GM12878 (cell line): Measurements from ENCODE around the gene BLCAP. TPM values are rescaled to one million over a fixed set of nuclear protein-coding genes. Genes with fewer than 3 reads are reported as not detected.

Experiments
- ATAC-seq: fragments of 200-7000 bp; cut with Tn5 transposase; 3 replicates; pipeline ENCODE4 v1.9.1; 2020; ENCODE audit warnings: mild to moderate bottlenecking, moderate library complexity
- BruUV-seq: library from RNA; stranded (reverse); fragments of 400-500 nt; replicated peaks from 2 replicates; lab custom pipeline; 2021; lab: Mats Ljungman, UMichigan
- CTCF ChIA-PET: fragments of 300-600 bp; sonication (Branson Sonifier 250); formaldehyde crosslinking; extraction: SDS; loops from one replicate; lab custom pipeline; 2021; ENCODE audit warnings: inconsistent platforms; lab: Yijun Ruan, JAX
- POLR2A ChIA-PET: fragments of 350-600 bp; formaldehyde crosslinking; extraction: SDS; loops from one replicate; lab custom pipeline; 2021; ENCODE audit warnings: inconsistent platforms; lab: Charles Lee
- RAD21 ChIA-PET: fragments of 300-600 bp; sonication (Branson Sonifier 250); formaldehyde crosslinking; loops from one replicate; lab custom pipeline; 2023; ENCODE audit warnings: antibody characterized with exemption; ENCODE audit not compliant: unreplicated experiment; lab: Charles Lee
- SMC1A ChIA-PET: fragments of 300-600 bp; sonication (Branson Sonifier 250); formaldehyde crosslinking; loops from one replicate; lab custom pipeline; 2023; ENCODE audit not compliant: unreplicated experiment, uncharacterized antibody; lab: Charles Lee
- DNase-seq: peaks from one replicate; pipeline ENCODE4 v3.0.0-alpha.2; 2011; ENCODE audit warnings: low read depth, low spot score
- FAIRE-seq: peaks from 3 replicates; lab custom pipeline; 2011; peaks lifted over from hg19 to GRCh38; lab: Jason Lieb, UNC
- H2AFZ ChIP-seq: 2 replicates; pipeline ENCODE4 v1.6.0; 2011; ENCODE audit warnings: low read depth, low read length, control low read depth; ENCODE audit not compliant: control insufficient read depth
- H3K27ac ChIP-seq: 2 replicates; pipeline ENCODE4 v1.5.1; 2011; ENCODE audit warnings: control low read depth; ENCODE audit not compliant: control insufficient read depth, insufficient read depth
- H3K27me3 ChIP-seq, 2 experiments: replicated peaks in 1 of 2; 2 replicates each; pipeline versions ENCODE4 v1.6.0 to v1.6.1; 2011; ENCODE audit warnings: low read length in 1 of 2; ENCODE audit not compliant: control insufficient read depth in 2 of 2, insufficient read depth in 2 of 2
- H3K36me3 ChIP-seq, 2 experiments: 2 replicates each; pipeline ENCODE4 v1.5.1; 2011; ENCODE audit warnings: low read length in 1 of 2; ENCODE audit not compliant: control insufficient read depth in 2 of 2, insufficient read depth in 2 of 2
- H3K4me1 ChIP-seq: 2 replicates; pipeline ENCODE4 v1.6.1; 2011; ENCODE audit warnings: mild to moderate bottlenecking, low read length, moderate library complexity, mixed read lengths; ENCODE audit not compliant: control insufficient read depth, insufficient read depth
- H3K4me2 ChIP-seq: 2 replicates; pipeline ENCODE4 v1.6.0; 2011; ENCODE audit warnings: control low read depth; ENCODE audit not compliant: control insufficient read depth, insufficient read depth
- H3K4me3 ChIP-seq: fragments of 200-600 bp; sonication (generic); 2 replicates; pipeline ENCODE4 v1.5.1; 2016
- H3K79me2 ChIP-seq: 2 replicates; pipeline ENCODE4 v1.6.0; 2011; ENCODE audit warnings: low read length; ENCODE audit not compliant: control insufficient read depth, insufficient read depth
- H3K9ac ChIP-seq: 2 replicates; pipeline ENCODE4 v1.8.0; 2011; ENCODE audit warnings: low read length, control low read depth, mixed read lengths; ENCODE audit not compliant: control insufficient read depth, insufficient read depth
- H3K9me3 ChIP-seq: replicated peaks from 3 replicates; pipeline ENCODE4 v1.5.1; 2011; ENCODE audit warnings: mild to moderate bottlenecking, low read length; ENCODE audit not compliant: control insufficient read depth, insufficient read depth
- H4K20me1 ChIP-seq: 2 replicates; pipeline ENCODE4 v1.6.0; 2011; ENCODE audit not compliant: control insufficient read depth, insufficient read depth
- BMI1 ChIP-seq: fragments of 450-650 bp; IDR thresholded peaks from 2 replicates; pipeline ENCODE4 v1.6.1; 2016; ENCODE audit warnings: mild to moderate bottlenecking, moderate library complexity, borderline replicate concordance
- CBFB ChIP-seq: IDR thresholded peaks from 2 replicates; pipeline ENCODE4 v1.6.1; 2016; ENCODE audit warnings: antibody characterized with exemption, low read depth
- GABPA ChIP-seq: IDR thresholded peaks from 2 replicates; pipeline ENCODE4 v1.6.1; 2014; ENCODE audit warnings: antibody characterized with exemption, low read depth, mild to moderate bottlenecking, inconsistent platforms
- KAT2A ChIP-seq: conservative IDR thresholded peaks from 2 replicates; pipeline ENCODE4 v1.6.1; 2011; ENCODE audit warnings: low read depth, low read length; ENCODE audit not compliant: control insufficient read depth
- KDM1A ChIP-seq: fragments of 200-600 bp; sonication (generic); IDR thresholded peaks from 2 replicates; pipeline ENCODE4 v1.6.1; 2016; ENCODE audit warnings: borderline replicate concordance
- REST ChIP-seq: IDR thresholded peaks from 2 replicates; pipeline ENCODE4 v1.6.1; 2012; ENCODE audit warnings: mild to moderate bottlenecking, low read depth, low read length
- RFX5 ChIP-seq: IDR thresholded peaks from 2 replicates; pipeline ENCODE4 v1.6.1; 2011; ENCODE audit warnings: low read depth, low read length, improper control_type of control experiment
- SMAD5 ChIP-seq: IDR thresholded peaks from 2 replicates; pipeline ENCODE4 v1.6.1; 2016; ENCODE audit warnings: antibody characterized with exemption, low read depth
- SMARCA5 ChIP-seq: fragments of 450-650 bp; IDR thresholded peaks from 2 replicates; pipeline ENCODE4 v1.6.1; 2017; ENCODE audit warnings: mild to moderate bottlenecking
- STAT3 ChIP-seq: IDR thresholded peaks from 2 replicates; pipeline ENCODE4 v1.6.1; 2011; ENCODE audit warnings: low read depth, low read length, improper control_type of control experiment
- TAF1 ChIP-seq: IDR thresholded peaks from 2 replicates; pipeline ENCODE4 v1.6.1; 2011; ENCODE audit warnings: mild to moderate bottlenecking, low read depth, low read length, borderline replicate concordance
- USF1 ChIP-seq: IDR thresholded peaks from 2 replicates; pipeline ENCODE4 v1.6.1; 2011; ENCODE audit warnings: borderline replicate concordance, low read depth, mild to moderate bottlenecking, moderate library complexity, mixed read lengths, low read length; ENCODE audit not compliant: insufficient read depth; ENCODE audit errors: extremely low read length
- ZZZ3 ChIP-seq: IDR thresholded peaks from 2 replicates; pipeline ENCODE4 v1.6.1; 2011; ENCODE audit warnings: low read depth; ENCODE audit not compliant: control insufficient read depth, insufficient read length
- WGBS: methylation state at CpG from one replicate; pipeline ENCODE4 v1.1.6; 2016; ENCODE audit warnings: low lambda C conversion rate; ENCODE audit not compliant: insufficient replicate concordance, insufficient coverage; ENCODE audit errors: missing lambda C conversion rate; 5-methylcytosine and 5-hydroxymethylcytosine counted together
- in situ Hi-C: fragments of 300-500 bp; cut with MboI; formaldehyde crosslinking; loops from 9 replicates; pipeline ENCODE4 v1.14.3; 2018; ENCODE audit warnings: mixed read lengths
- intact Hi-C: fragments of 100-400 bp; cut with micrococcal nuclease; formaldehyde crosslinking; loops from one replicate; pipeline ENCODE4 v1.14.2; 2022; ENCODE audit not compliant: unreplicated experiment
- polyA plus RNA-seq, 11 experiments: library from polyadenylated mRNA; depleted of rRNA in 4 of 11; unstranded in 6 of 11; stranded (reverse) in 5 of 11; fragments of >200 nt; fragmentation: Nextera tagmentation in 4 of 11; fragmentation: Illumina TruSeq in 1 of 11; extraction: Ambion mirVana in 4 of 11; extraction: Trizol in 1 of 11; gene quantifications; 1 replicate in 1 of 11; 2 replicates in 10 of 11; pipeline versions ENCODE4 v1.2.1 to v1.2.3, GENCODE V29; 2011 to 2016; ENCODE audit warnings: inconsistent platforms in 2 of 11, missing spikeins in 2 of 11, low read depth in 1 of 11
- total RNA-seq, 4 experiments: library from RNA; depleted of rRNA in 3 of 4; stranded (reverse); fragments of >200 nt in 3 of 4; fragmentation: Illumina TruSeq in 1 of 4; extraction: Trizol in 1 of 4; gene quantifications; 2 replicates each; pipeline versions ENCODE4 v1.2.1 to v1.2.3, GENCODE V29; 2013 to 2021
- TF ChIP-seq, protein P1 (sequence below): fragments of 450-650 bp; IDR thresholded peaks from 2 replicates; pipeline ENCODE4 v1.6.1; 2014; ENCODE audit warnings: mild to moderate bottlenecking
- TF ChIP-seq, protein P2 (sequence below), 3 experiments: IDR thresholded peaks in 2 of 3; conservative IDR thresholded peaks in 1 of 3; 2 replicates each; pipeline ENCODE4 v1.5.1; 2011; ENCODE audit warnings: low read depth in 3 of 3, low read length in 3 of 3, mild to moderate bottlenecking in 3 of 3, control low read depth in 2 of 3, moderate library complexity in 2 of 3, inconsistent platforms in 1 of 3, mixed read lengths in 1 of 3; ENCODE audit not compliant: control insufficient read depth in 2 of 3, insufficient read depth in 1 of 3; ENCODE audit errors: extremely low read depth in 1 of 3
- TF ChIP-seq, protein P3 (sequence below): fragments of 450-650 bp; IDR thresholded peaks from 2 replicates; pipeline ENCODE4 v1.6.1; 2017; ENCODE audit warnings: low read depth, mild to moderate bottlenecking, moderate library complexity

The BLCAP gene
- total and polyA plus RNA-seq, 10 of the 15 experiments (the other 5 are each of a cell fraction or from before 2014, with no cell fraction given) = 24.6 to 62.3 (median 47.3) TPM

- intact Hi-C loops = no loop called here
- TF ChIP-seq, protein P1, sequence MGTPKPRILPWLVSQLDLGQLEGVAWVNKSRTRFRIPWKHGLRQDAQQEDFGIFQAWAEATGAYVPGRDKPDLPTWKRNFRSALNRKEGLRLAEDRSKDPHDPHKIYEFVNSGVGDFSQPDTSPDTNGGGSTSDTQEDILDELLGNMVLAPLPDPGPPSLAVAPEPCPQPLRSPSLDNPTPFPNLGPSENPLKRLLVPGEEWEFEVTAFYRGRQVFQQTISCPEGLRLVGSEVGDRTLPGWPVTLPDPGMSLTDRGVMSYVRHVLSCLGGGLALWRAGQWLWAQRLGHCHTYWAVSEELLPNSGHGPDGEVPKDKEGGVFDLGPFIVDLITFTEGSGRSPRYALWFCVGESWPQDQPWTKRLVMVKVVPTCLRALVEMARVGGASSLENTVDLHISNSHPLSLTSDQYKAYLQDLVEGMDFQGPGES = no peak
- TF ChIP-seq ZZZ3 (no peak), REST (no peak), RFX5 (no peak), TAF1 (no peak), USF1 (no peak), SMARCA5 (no peak), KDM1A (no peak), CBFB (no peak), STAT3 (no peak), GABPA (no peak), BMI1 (no peak), KAT2A (no peak), SMAD5 (no peak)
- TF ChIP-seq, protein P2, sequence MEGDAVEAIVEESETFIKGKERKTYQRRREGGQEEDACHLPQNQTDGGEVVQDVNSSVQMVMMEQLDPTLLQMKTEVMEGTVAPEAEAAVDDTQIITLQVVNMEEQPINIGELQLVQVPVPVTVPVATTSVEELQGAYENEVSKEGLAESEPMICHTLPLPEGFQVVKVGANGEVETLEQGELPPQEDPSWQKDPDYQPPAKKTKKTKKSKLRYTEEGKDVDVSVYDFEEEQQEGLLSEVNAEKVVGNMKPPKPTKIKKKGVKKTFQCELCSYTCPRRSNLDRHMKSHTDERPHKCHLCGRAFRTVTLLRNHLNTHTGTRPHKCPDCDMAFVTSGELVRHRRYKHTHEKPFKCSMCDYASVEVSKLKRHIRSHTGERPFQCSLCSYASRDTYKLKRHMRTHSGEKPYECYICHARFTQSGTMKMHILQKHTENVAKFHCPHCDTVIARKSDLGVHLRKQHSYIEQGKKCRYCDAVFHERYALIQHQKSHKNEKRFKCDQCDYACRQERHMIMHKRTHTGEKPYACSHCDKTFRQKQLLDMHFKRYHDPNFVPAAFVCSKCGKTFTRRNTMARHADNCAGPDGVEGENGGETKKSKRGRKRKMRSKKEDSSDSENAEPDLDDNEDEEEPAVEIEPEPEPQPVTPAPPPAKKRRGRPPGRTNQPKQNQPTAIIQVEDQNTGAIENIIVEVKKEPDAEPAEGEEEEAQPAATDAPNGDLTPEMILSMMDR (IDR thresholded peaks at IDR 0.05 in 2 of 3, conservative IDR thresholded peaks at IDR 0.05 in 1 of 3; ENCODE audit: control insufficient read depth in 2 of 3, extremely low read depth in 1 of 3, insufficient read depth in 1 of 3, low read depth in 3 of 3, low read length in 3 of 3) = no peak
- TF ChIP-seq, protein P3, sequence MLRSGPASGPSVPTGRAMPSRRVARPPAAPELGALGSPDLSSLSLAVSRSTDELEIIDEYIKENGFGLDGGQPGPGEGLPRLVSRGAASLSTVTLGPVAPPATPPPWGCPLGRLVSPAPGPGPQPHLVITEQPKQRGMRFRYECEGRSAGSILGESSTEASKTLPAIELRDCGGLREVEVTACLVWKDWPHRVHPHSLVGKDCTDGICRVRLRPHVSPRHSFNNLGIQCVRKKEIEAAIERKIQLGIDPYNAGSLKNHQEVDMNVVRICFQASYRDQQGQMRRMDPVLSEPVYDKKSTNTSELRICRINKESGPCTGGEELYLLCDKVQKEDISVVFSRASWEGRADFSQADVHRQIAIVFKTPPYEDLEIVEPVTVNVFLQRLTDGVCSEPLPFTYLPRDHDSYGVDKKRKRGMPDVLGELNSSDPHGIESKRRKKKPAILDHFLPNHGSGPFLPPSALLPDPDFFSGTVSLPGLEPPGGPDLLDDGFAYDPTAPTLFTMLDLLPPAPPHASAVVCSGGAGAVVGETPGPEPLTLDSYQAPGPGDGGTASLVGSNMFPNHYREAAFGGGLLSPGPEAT = no peak
Measured at GRCh38 chr20:37520419-37520955, 7.2 kb downstream of the BLCAP start.

More at GRCh38 chr20:37520419-37520955, 7.2 kb downstream of the BLCAP start:
- no peaks in the 10 kb centered on the region for H3K9me3 ChIP-seq
- ChIA-PET CTCF (no interaction called here), SMC1A (interaction anchor here (0.7 kb wide), 1 partner anchor 254 kb away, joined by 4 read pairs; no protein-coding TSS in a partner anchor), POLR2A (no interaction called here), RAD21 (no interaction called here)
- no peak overlapping the region for H3K27ac ChIP-seq
- peaks cover 9% of the 10 kb centered on the region for H3K4me1 ChIP-seq
- H3K36me3 ChIP-seq = peaks cover 2 to 9% of the 10 kb centered on the region in 2 experiments; a peak in 3 of 4 replicates
- H3K9ac ChIP-seq = no peak overlapping the region
- H3K79me2 ChIP-seq = peaks cover 21% of the 10 kb centered on the region
- in situ Hi-C loops = no loop called here
- H3K27me3 ChIP-seq = no peaks in the 10 kb centered on the region
- BruUV-seq = no TSS peak
- no peak for ATAC-seq
- FAIRE-seq = no peak
- peaks cover 3% of the 10 kb centered on the region for H4K20me1 ChIP-seq
- H2AFZ ChIP-seq = no peak overlapping the region
- no peak overlapping the region for H3K4me2 ChIP-seq
- WGBS = 94% methylated on average over 24 of the region's 24 CpGs
- no peak for DNase-seq
- H3K4me3 ChIP-seq = no peak overlapping the region
